ENCODE results near the gene RPRML. TPM values are rescaled to one million over a fixed set of nuclear protein-coding genes. Genes with fewer than 3 reads are reported as not detected.

The RPRML gene
- total RNA-seq, 2 donors from 2014 or later: 2.2 TPM; not detected in 1

- no peak for DNase-seq (ENCODE audit: low spot score)
- 81% methylated on average over 10 of the region's 10 CpGs for WGBS
These were observed 50.4 kb downstream of the RPRML start for GRCh38 chr17:46928467-46929261.

More at GRCh38 chr17:46928467-46929261, 50.4 kb downstream of the RPRML start:
- no peaks in the 10 kb centered on the region for H3K27me3 ChIP-seq (replicated peaks; ENCODE audit: insufficient read depth)
- H3K36me3 ChIP-seq: peaks cover 6 to 24% of the 10 kb centered on the region in 2 donors
- no peak overlapping the region for H3K4me3 ChIP-seq
- H3K9me3 ChIP-seq: no peaks in the 10 kb centered on the region
- TF ChIP-seq POLR2AphosphoS5 (IDR thresholded peaks at IDR 0.05) (no peak), POLR2A (IDR thresholded peaks at IDR 0.05) (no peak)
- TF ChIP-seq, protein P1, sequence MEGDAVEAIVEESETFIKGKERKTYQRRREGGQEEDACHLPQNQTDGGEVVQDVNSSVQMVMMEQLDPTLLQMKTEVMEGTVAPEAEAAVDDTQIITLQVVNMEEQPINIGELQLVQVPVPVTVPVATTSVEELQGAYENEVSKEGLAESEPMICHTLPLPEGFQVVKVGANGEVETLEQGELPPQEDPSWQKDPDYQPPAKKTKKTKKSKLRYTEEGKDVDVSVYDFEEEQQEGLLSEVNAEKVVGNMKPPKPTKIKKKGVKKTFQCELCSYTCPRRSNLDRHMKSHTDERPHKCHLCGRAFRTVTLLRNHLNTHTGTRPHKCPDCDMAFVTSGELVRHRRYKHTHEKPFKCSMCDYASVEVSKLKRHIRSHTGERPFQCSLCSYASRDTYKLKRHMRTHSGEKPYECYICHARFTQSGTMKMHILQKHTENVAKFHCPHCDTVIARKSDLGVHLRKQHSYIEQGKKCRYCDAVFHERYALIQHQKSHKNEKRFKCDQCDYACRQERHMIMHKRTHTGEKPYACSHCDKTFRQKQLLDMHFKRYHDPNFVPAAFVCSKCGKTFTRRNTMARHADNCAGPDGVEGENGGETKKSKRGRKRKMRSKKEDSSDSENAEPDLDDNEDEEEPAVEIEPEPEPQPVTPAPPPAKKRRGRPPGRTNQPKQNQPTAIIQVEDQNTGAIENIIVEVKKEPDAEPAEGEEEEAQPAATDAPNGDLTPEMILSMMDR (IDR thresholded peaks at IDR 0.05): no peak
- no peak overlapping the region for H3K27ac ChIP-seq
- H3K4me1 ChIP-seq (replicated peaks): no peaks in the 10 kb centered on the region
- intact Hi-C loops (cut with DNase I): no loop called here

Small RNA genes within 50 kb of the gene (microRNA-seq; reads per million reads assigned to microRNA genes)
- not detected for gene MIR5089

Small RNA genes within 50 kb of the gene (small RNA-seq; reads per million reads assigned to genes)
- 0 reads per million in 2 donors for gene MIR5089

Other genes starting within 250 kb of the RPRML start
- gene WNT3, start 160.6 kb downstream of the RPRML start, total RNA-seq: 1 to 10 TPM; 2.0 to 7.7 TPM
- 1 to 10 TPM in 1 of 2 donors, under 1 TPM in 1; 0.85 to 1.5 TPM for gene WNT9B, start 127.7 kb downstream of the RPRML start, total RNA-seq
- 10 to 100 TPM; 40.0 to 61.4 TPM for gene GOSR2, start 56.1 kb downstream of the RPRML start, total RNA-seq
- 10 to 100 TPM; 32.2 to 76.9 TPM for gene CDC27, start 210.0 kb upstream of the RPRML start, total RNA-seq
- gene MYL4, start 230.1 kb upstream of the RPRML start, total RNA-seq: 1 to 10 TPM in 1 of 2 donors, not detected in 1; 4.3 TPM